A673 (cell line): ENCODE measurements around the gene CRYGN. TPM values are rescaled to one million over a fixed set of nuclear protein-coding genes. Genes with fewer than 3 reads are reported as not detected.

ENCODE experiments used
- BruUV-seq: library from RNA; stranded (reverse); fragments of 400-500 nt; replicated peaks from 2 replicates; lab custom pipeline; 2021; lab: Mats Ljungman, UMichigan
- CTCF ChIA-PET: fragments of 300-600 bp; sonication (Branson Sonifier 250); formaldehyde crosslinking; loops from one replicate; lab custom pipeline; 2022; ENCODE audit warnings: antibody characterized with exemption; lab: Charles Lee
- POLR2A ChIA-PET: fragments of 300-600 bp; sonication (Branson Sonifier 250); formaldehyde crosslinking; loops from one replicate; lab custom pipeline; 2022; ENCODE audit warnings: antibody characterized with exemption; ENCODE audit not compliant: low non-redundant PET; lab: Charles Lee
- DNase-seq: peaks from one replicate; pipeline ENCODE4 v3.0.0-alpha.2; 2015; ENCODE audit warnings: low spot score
- H3K27ac ChIP-seq: fragments of 200-600 bp; sonication (generic); 2 replicates; pipeline ENCODE4 v1.5.1; 2016; ENCODE audit warnings: mixed run types, low read depth, mild to moderate bottlenecking, mixed read lengths, antibody characterized with exemption, low read length; ENCODE audit not compliant: poor library complexity, severe bottlenecking
- H3K27me3 ChIP-seq: fragments of 200-600 bp; sonication (generic); replicated peaks from 2 replicates; pipeline ENCODE4 v1.6.1; 2017; ENCODE audit warnings: mixed run types, low read depth, mild to moderate bottlenecking, mixed read lengths, antibody characterized with exemption, low read length; ENCODE audit not compliant: insufficient read depth, poor library complexity
- H3K36me3 ChIP-seq: fragments of 200-600 bp; sonication (generic); 2 replicates; pipeline ENCODE4 v1.6.1; 2016; ENCODE audit warnings: mixed run types, mild to moderate bottlenecking, mixed read lengths, antibody characterized with exemption, low read length; ENCODE audit not compliant: insufficient read depth, poor library complexity, severe bottlenecking
- H3K4me1 ChIP-seq: fragments of 200-600 bp; sonication (generic); 2 replicates; pipeline ENCODE4 v1.6.1; 2017; ENCODE audit warnings: mixed run types, mild to moderate bottlenecking, mixed read lengths, antibody characterized with exemption, low read length; ENCODE audit not compliant: insufficient read depth, poor library complexity, severe bottlenecking
- H3K4me3 ChIP-seq: fragments of 200-600 bp; sonication (generic); 2 replicates; pipeline ENCODE4 v1.5.1; 2016; ENCODE audit warnings: low read depth, mixed run types, mild to moderate bottlenecking, mixed read lengths, low read length; ENCODE audit not compliant: poor library complexity, severe bottlenecking
- H3K9me3 ChIP-seq: fragments of 200-600 bp; sonication (generic); 2 replicates; pipeline ENCODE4 v1.6.1; 2016; ENCODE audit warnings: mixed run types, low read depth, mild to moderate bottlenecking, mixed read lengths, antibody characterized with exemption, low read length; ENCODE audit not compliant: poor library complexity, severe bottlenecking
- EZH2 ChIP-seq: fragments of 200-600 bp; sonication (generic); IDR thresholded peaks from 2 replicates; pipeline ENCODE4 v1.6.1; 2017; ENCODE audit warnings: borderline replicate concordance, low read depth, mild to moderate bottlenecking, mixed read lengths, antibody characterized with exemption, low read length; ENCODE audit not compliant: poor library complexity, severe bottlenecking
- intact Hi-C: fragments of 100-400 bp; cut with micrococcal nuclease; formaldehyde crosslinking; loops from one replicate; pipeline ENCODE4 v1.10.0; 2022; ENCODE audit not compliant: unreplicated experiment
- total RNA-seq: library from RNA; stranded (reverse); gene quantifications from 2 replicates; pipeline ENCODE4 v1.2.3, GENCODE V29; 2021
- TF ChIP-seq, protein P1 (sequence below): fragments of 300-800, 200-600 bp; sonication (generic); conservative IDR thresholded peaks from 2 replicates; pipeline ENCODE4 v1.5.1; 2017; ENCODE audit warnings: low read depth, mild to moderate bottlenecking, antibody characterized with exemption, low read length, moderate library complexity, mixed read lengths

CRYGN gene
- total RNA-seq, 1 experiment from 2014 or later, result 0.13 TPM

DNA sequence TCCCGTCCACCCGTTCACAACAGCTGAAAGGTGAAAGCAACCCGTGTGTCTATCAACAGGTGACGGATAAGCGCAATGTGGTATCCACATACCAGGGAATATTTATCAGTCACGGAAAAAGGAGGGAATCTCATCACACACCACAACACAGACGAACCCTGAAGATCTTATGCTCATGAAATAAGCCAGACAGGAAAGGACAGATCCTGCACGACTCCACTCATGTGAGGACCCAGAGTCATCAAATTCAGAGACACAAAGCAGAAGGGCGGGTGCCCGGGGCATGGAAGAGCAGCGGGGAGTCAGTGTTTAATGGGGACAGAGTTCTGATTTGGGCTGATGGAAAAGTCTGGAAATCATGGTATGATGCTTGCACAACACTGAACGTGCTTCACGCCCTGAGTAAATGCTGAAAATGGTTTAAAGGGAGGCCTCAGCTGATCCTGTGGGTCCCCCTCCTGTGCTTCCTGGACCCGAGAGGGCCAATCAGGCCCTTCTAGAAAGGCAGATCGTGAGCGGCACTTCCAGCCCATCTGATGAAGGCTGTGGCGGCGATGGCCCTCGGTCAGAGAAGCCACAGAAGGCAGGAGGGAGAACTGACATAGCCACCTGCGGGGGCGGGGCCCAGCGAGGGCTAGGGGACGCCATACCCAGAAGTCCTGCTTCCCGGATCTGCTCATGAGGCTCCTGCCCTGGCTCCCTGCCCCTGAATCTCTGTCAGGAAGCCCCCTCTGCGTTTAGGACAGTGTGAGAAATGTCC, 49.2 kb downstream of the CRYGN start:
- no peak for DNase-seq
- H3K27me3 ChIP-seq, result no peaks in the 10 kb centered on the region
- H3K9me3 ChIP-seq, result no peaks in the 10 kb centered on the region
- BruUV-seq, result no TSS peak
- no peaks in the 10 kb centered on the region for H3K36me3 ChIP-seq
- no peak overlapping the region for H3K4me3 ChIP-seq
- ChIA-PET CTCF (no interaction called here), POLR2A (no interaction called here)
- TF ChIP-seq, protein P1, sequence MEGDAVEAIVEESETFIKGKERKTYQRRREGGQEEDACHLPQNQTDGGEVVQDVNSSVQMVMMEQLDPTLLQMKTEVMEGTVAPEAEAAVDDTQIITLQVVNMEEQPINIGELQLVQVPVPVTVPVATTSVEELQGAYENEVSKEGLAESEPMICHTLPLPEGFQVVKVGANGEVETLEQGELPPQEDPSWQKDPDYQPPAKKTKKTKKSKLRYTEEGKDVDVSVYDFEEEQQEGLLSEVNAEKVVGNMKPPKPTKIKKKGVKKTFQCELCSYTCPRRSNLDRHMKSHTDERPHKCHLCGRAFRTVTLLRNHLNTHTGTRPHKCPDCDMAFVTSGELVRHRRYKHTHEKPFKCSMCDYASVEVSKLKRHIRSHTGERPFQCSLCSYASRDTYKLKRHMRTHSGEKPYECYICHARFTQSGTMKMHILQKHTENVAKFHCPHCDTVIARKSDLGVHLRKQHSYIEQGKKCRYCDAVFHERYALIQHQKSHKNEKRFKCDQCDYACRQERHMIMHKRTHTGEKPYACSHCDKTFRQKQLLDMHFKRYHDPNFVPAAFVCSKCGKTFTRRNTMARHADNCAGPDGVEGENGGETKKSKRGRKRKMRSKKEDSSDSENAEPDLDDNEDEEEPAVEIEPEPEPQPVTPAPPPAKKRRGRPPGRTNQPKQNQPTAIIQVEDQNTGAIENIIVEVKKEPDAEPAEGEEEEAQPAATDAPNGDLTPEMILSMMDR, result no peak
- no peak for TF ChIP-seq EZH2
- intact Hi-C loops, result no loop called here
- no peak overlapping the region for H3K27ac ChIP-seq
- no peaks in the 10 kb centered on the region for H3K4me1 ChIP-seq

DNA sequence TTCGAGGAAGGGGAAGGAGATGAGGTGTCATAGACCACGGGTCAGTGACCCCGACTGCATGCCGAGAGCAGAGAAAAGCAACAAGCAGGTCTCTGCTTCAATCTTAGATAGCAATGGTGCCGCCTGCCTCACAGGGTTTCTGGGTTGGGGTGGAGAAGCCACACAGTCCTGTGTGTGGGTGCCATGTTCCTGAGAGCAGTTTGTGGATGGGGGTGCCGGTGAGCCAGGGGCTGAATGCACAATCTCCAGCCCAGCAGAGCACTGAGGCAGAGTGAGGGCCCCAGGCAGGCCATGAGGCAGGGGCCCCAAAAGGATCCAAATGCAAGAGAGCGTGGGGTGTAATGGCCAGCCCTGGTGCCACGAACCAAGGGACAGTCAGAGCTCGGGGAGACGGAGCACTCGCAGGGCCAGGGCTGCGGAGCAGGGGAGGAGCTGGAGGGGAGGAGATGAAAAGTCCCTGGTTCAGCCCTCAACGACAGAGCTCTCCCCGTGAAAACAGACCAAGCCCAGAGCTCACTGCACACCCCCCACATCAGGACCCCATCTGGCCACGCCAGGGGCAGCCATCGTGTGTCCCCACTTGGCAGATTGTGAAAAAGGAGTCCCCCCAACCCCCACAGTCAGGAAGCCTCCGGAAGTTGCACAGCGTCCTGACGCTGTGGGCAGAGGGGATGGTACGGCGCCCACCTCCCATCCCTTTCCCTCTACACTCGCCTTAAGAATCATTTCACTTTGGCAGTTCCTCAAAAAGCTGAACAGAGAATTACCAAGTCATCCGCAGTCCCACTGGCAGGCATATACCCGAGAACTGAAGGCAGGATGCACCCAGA, 50.0 kb downstream of the CRYGN start:
- TF ChIP-seq, protein P1, result no peak
- TF ChIP-seq EZH2, result no peak
- DNase-seq, result no peak
- BruUV-seq, result no TSS peak
- no peak overlapping the region for H3K27ac ChIP-seq
- no peaks in the 10 kb centered on the region for H3K4me1 ChIP-seq
- H3K27me3 ChIP-seq, result no peaks in the 10 kb centered on the region
- intact Hi-C loops, result no loop called here
- ChIA-PET POLR2A (no interaction called here), CTCF (no interaction called here)
- no peak overlapping the region for H3K4me3 ChIP-seq
- no peaks in the 10 kb centered on the region for H3K36me3 ChIP-seq
- H3K9me3 ChIP-seq, result no peaks in the 10 kb centered on the region

DNA sequence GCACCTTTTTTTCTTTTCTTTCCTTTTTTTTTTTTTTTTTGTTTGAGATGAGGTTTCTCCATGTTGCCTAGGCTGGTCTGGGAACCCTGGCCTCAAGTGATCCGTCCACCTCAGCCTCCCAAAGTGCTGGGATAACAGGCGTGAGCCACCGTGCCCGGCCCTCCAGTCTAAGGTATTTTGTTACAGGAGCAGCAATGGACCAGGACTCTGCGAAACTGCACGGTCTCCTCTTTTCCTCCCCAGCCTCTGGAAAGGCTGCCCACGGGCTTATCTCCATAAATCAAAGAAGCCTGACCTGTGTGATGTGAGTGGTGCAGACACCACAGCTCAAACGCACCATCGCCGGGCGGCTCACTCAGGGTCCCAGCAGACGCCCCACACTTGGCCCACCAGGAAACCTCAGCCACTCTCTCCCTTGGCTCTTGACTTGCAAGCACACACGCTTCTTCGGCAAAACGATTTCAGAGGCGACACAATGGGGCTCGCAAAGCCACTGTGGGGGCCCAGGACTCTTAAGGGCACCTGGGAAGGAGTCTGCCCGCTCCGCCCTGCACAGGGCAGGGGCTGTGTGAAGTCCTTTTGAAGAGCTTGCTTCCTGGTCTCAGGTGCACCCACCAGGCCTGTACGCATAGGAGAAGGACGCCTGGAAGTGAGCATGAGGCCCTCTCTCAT, 50.7 kb downstream of the CRYGN start:
- no peak overlapping the region for H3K4me3 ChIP-seq
- DNase-seq, result no peak
- H3K4me1 ChIP-seq, result no peaks in the 10 kb centered on the region
- no peaks in the 10 kb centered on the region for H3K36me3 ChIP-seq
- POLR2A ChIA-PET, result no interaction called here
- intact Hi-C loops, result no loop called here
- TF ChIP-seq, protein P1, result no peak
- TF ChIP-seq EZH2, result no peak
- no peaks in the 10 kb centered on the region for H3K27me3 ChIP-seq
- no peak overlapping the region for H3K27ac ChIP-seq
- H3K9me3 ChIP-seq, result no peaks in the 10 kb centered on the region
- CTCF ChIA-PET, result no interaction called here
- no TSS peak for BruUV-seq
